SU-DHL-6 (cell line): ENCODE data around the gene C12orf43.

Experiments
- H2AFZ ChIP-seq: fragments of 200-600 bp; sonication (generic); 2 replicates; pipeline ENCODE4 v1.6.1; 2014; ENCODE audit warnings: low read depth, mild to moderate bottlenecking, moderate library complexity, mixed read lengths, antibody characterized with exemption, low read length; ENCODE audit not compliant: severe bottlenecking
- H3F3A ChIP-seq: fragments of 200-600 bp; shearing (Covaris generic); 2 replicates; pipeline ENCODE4 v1.6.0; 2016; ENCODE audit warnings: antibody characterized with exemption, mild to moderate bottlenecking; ENCODE audit not compliant: insufficient read depth
- H3K27ac ChIP-seq: fragments of 200-600 bp; sonication (generic); 2 replicates; pipeline ENCODE4 v1.5.1; 2016; ENCODE audit warnings: low read depth, mild to moderate bottlenecking, low read length, moderate library complexity, mixed read lengths
- H3K27me3 ChIP-seq: fragments of 200-600 bp; sonication (generic), shearing (Covaris generic); 2 replicates; pipeline ENCODE4 v1.6.0; 2014; ENCODE audit warnings: mild to moderate bottlenecking, low read length
- H3K36me3 ChIP-seq: fragments of 200-600 bp; sonication (generic); 2 replicates; pipeline ENCODE4 v1.6.1; 2014; ENCODE audit warnings: mild to moderate bottlenecking, low read length, mixed read lengths
- H3K4me2 ChIP-seq: fragments of 300-600, 200-600 bp; shearing (Covaris generic), sonication (generic); 2 replicates; pipeline ENCODE4 v1.6.0; 2014; ENCODE audit warnings: low read length, low read depth, mild to moderate bottlenecking; ENCODE audit not compliant: poor library complexity, severe bottlenecking
- H3K4me3 ChIP-seq: fragments of 200-600 bp; sonication (generic); 2 replicates; pipeline ENCODE4 v1.5.1; 2014; ENCODE audit warnings: antibody characterized with exemption, low read length, mild to moderate bottlenecking, mixed read lengths; ENCODE audit not compliant: insufficient read depth, poor library complexity, severe bottlenecking
- H3K79me2 ChIP-seq: fragments of 200-600 bp; sonication (generic); 2 replicates; pipeline ENCODE4 v1.6.1; 2014; ENCODE audit warnings: mild to moderate bottlenecking, low read length, moderate library complexity; ENCODE audit not compliant: insufficient read depth
- H3K9ac ChIP-seq: fragments of 200-600 bp; sonication (generic); 2 replicates; pipeline ENCODE4 v1.7.0; 2014; ENCODE audit warnings: mild to moderate bottlenecking, low read length
- H3K9me2 ChIP-seq: fragments of 200-600 bp; sonication (generic); replicated peaks from 2 replicates; pipeline ENCODE4 v1.6.1; 2014; ENCODE audit warnings: low read length; ENCODE audit not compliant: insufficient read depth
- H3K9me3 ChIP-seq: fragments of 200-600 bp; sonication (generic); 2 replicates; pipeline ENCODE4 v1.6.1; 2014; ENCODE audit warnings: low read length, mixed read lengths; ENCODE audit not compliant: insufficient read depth
- H4K20me1 ChIP-seq: fragments of 200-600 bp; sonication (generic); 2 replicates; pipeline ENCODE4 v1.6.1; 2014; ENCODE audit warnings: low read depth, mild to moderate bottlenecking, antibody characterized with exemption, low read length, moderate library complexity, mixed read lengths
- CTCF ChIP-seq: fragments of 200-600 bp; sonication (generic); IDR thresholded peaks from one replicate; pipeline ENCODE4 v1.5.1; 2017; ENCODE audit warnings: antibody characterized with exemption, mild to moderate bottlenecking, low read length, moderate library complexity; ENCODE audit not compliant: insufficient read depth, poor library complexity, severe bottlenecking
- EZH2phosphoT487 ChIP-seq: fragments of 200-600 bp; sonication (generic), shearing (Covaris generic); conservative IDR thresholded peaks from 2 replicates; pipeline ENCODE4 v1.6.1; 2018; ENCODE audit warnings: mild to moderate bottlenecking, antibody characterized with exemption, low read length, moderate library complexity, mixed read lengths

The C12orf43 gene

GRCh38 chr12:121033625-121034349 is 17.5 kb upstream of the C12orf43 start:
- no peak overlapping the region for H3K27ac ChIP-seq
- no peaks in the 10 kb centered on the region for H3K9me2 ChIP-seq
- H3K79me2 ChIP-seq, result no peaks in the 10 kb centered on the region
- H3F3A ChIP-seq, result no peaks in the 10 kb centered on the region
- no peak overlapping the region for H3K4me3 ChIP-seq
- no peaks in the 10 kb centered on the region for H3K36me3 ChIP-seq
- no peak overlapping the region for H2AFZ ChIP-seq
- H3K27me3 ChIP-seq, result no peaks in the 10 kb centered on the region
- H4K20me1 ChIP-seq, result no peaks in the 10 kb centered on the region
- H3K9ac ChIP-seq, result no peak overlapping the region
- no peaks in the 10 kb centered on the region for H3K9me3 ChIP-seq
- H3K4me2 ChIP-seq, result no peak overlapping the region
- TF ChIP-seq CTCF, result no peak
- TF ChIP-seq EZH2phosphoT487, result no peak

GRCh38 chr12:121030576-121031212 is 14.4 kb upstream of the C12orf43 start:
- H3K27me3 ChIP-seq, result no peaks in the 10 kb centered on the region
- no peaks in the 10 kb centered on the region for H3K9me2 ChIP-seq
- no peak for TF ChIP-seq EZH2phosphoT487
- no peak for TF ChIP-seq CTCF
- no peak overlapping the region for H3K9ac ChIP-seq
- no peak overlapping the region for H3K27ac ChIP-seq
- H3K36me3 ChIP-seq, result no peaks in the 10 kb centered on the region
- H3F3A ChIP-seq, result no peaks in the 10 kb centered on the region
- H2AFZ ChIP-seq, result no peak overlapping the region
- no peak overlapping the region for H3K4me2 ChIP-seq
- no peaks in the 10 kb centered on the region for H3K9me3 ChIP-seq
- no peaks in the 10 kb centered on the region for H4K20me1 ChIP-seq
- H3K79me2 ChIP-seq, result no peaks in the 10 kb centered on the region
- H3K4me3 ChIP-seq, result no peak overlapping the region

- Histone ChIP-seq H3K9me3 (no peaks in the 10 kb centered on the region), H3K36me3 (no peaks in the 10 kb centered on the region), H3K9me2 (no peaks in the 10 kb centered on the region), H4K20me1 (no peaks in the 10 kb centered on the region), H2AFZ (no peak overlapping the region), H3K4me3 (no peak overlapping the region), H3K9ac (no peak overlapping the region), H3F3A (no peaks in the 10 kb centered on the region), H3K27ac (no peak overlapping the region), H3K27me3 (no peaks in the 10 kb centered on the region), H3K79me2 (no peaks in the 10 kb centered on the region), H3K4me2 (no peak overlapping the region)
- TF ChIP-seq EZH2phosphoT487 (no peak), CTCF (no peak)
Measured at GRCh38 chr12:121026274-121027045, 10.2 kb upstream of the C12orf43 start.
